Activated CD8-positive, alpha-beta T cell treated with anti-CD3 and anti-CD28 coated beads, Interleukin-2, amount 10 ng/mL, durations not matched to agents 7 days and 5 days (primary cell): Measurements from ENCODE around the gene LSMEM2. TPM values are rescaled to one million over a fixed set of nuclear protein-coding genes. Genes with fewer than 3 reads are reported as not detected.

Experiments used
- ATAC-seq: fragments of 150-1000 bp; cut with Tn5 transposase; one replicate; pipeline ENCODE4 v1.10.0; 2021; ENCODE audit warnings: moderate library complexity
- CTCF ChIA-PET: fragments of 350-600 bp; sonication (Branson Sonifier 250); formaldehyde crosslinking; loops from one replicate; lab custom pipeline; 2021; ENCODE audit warnings: antibody characterized with exemption; lab: Charles Lee
- POLR2A ChIA-PET: fragments of 350-600 bp; sonication (Branson Sonifier 250); formaldehyde crosslinking; loops from one replicate; lab custom pipeline; 2021; ENCODE audit warnings: antibody characterized with exemption; lab: Charles Lee
- DNase-seq: peaks from one replicate; pipeline ENCODE4 v3.0.0-alpha.2; 2020
- H3K27ac Mint-ChIP-seq: one replicate; pipeline ENCODE4 v1.8.0; 2021; ENCODE audit warnings: mild to moderate bottlenecking, mixed read lengths
- H3K27me3 Mint-ChIP-seq: one replicate; pipeline ENCODE4 v1.8.0; 2021; ENCODE audit warnings: low read depth, mixed read lengths
- H3K36me3 Mint-ChIP-seq: one replicate; pipeline ENCODE4 v1.8.0; 2021; ENCODE audit warnings: low read depth, mixed read lengths
- H3K4me1 Mint-ChIP-seq: one replicate; pipeline ENCODE4 v1.8.0; 2021; ENCODE audit warnings: low read depth, mixed read lengths
- H3K4me3 Mint-ChIP-seq: one replicate; pipeline ENCODE4 v1.8.0; 2021; ENCODE audit warnings: mild to moderate bottlenecking, mixed read lengths
- H3K9me3 Mint-ChIP-seq: one replicate; pipeline ENCODE4 v1.8.0; 2022; ENCODE audit warnings: mixed read lengths; ENCODE audit not compliant: insufficient read depth
- total RNA-seq, 2 experiments: library from RNA; stranded (reverse); gene quantifications; one replicate each; pipeline ENCODE4 v1.2.3, GENCODE V29; 2021

The LSMEM2 gene
- total RNA-seq, 2 experiments from 2014 or later, result not detected

DNA sequence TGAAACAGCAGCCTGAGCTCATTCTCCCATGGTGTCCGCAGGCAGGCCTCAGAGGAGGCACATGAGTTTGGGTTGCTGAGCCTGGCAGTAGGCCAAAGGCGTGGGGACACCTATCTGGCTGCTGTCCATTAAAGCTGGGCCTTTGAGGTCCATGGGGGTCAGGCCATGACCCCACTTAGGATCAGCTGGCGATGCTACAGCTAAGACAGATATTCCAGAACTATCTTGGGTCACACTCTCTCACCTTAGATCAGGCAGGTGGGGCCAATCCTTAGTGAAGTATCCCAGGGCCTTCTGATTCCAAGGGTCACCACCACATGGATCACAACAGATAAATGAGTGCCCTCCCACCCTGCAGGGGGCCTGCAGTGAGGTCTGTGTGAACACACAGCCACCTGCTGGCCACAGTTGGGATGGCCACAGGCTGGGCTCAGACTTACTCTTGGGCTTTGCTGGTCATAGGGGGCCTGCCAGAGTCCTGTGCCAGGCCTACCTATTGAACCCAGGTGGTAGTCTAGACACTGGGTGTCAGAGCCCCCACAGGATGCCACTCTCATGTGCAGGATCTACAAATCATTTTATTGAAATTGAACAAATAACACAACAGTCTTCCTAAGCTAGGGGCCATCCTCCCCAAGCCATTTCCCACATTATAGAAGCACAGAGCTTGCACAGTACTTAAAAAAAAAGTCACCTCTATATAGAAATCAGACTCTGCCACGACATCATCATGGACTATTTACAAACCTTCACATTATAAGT, 45.6 kb downstream of the LSMEM2 start:
- ChIA-PET POLR2A (interaction anchor here (0.6 to 3.8 kb wide), 5 partner anchors 10 to 32 kb away, joined by 3 to 20 read pairs (median 4); partner anchors contain the start of genes HYAL3, IFRD2 and NAA80), CTCF (interaction anchor here (0.5 to 7.4 kb wide), 21 partner anchors 9 to 1930 kb away, joined by 3 to 113 read pairs (median 7); partner anchors contain the start of genes HYAL1, HYAL3, IFRD2 and LSMEM2)
- Mint-ChIP-seq H3K4me1 (peaks cover 46% of the 10 kb centered on the region), H3K36me3 (peaks cover 21% of the 10 kb centered on the region), H3K4me3 (no peak overlapping the region), H3K27me3 (no peaks in the 10 kb centered on the region), H3K27ac (peak overlapping the region; percentile 24), H3K9me3 (no peaks in the 10 kb centered on the region)
- ATAC-seq, result peak; percentile 27
- DNase-seq, result peak; percentile 77

- Mint-ChIP-seq H3K27me3 (no peaks in the 10 kb centered on the region), H3K36me3 (peaks cover 25% of the 10 kb centered on the region), H3K9me3 (no peaks in the 10 kb centered on the region), H3K4me3 (no peak overlapping the region), H3K4me1 (peaks cover 43% of the 10 kb centered on the region), H3K27ac (no peak overlapping the region)
- ChIA-PET POLR2A (no interaction called here), CTCF (interaction anchor here (1.3 to 7.4 kb wide), 10 partner anchors 9 to 95 kb away, joined by 5 to 113 read pairs (median 10); partner anchors contain the start of genes HYAL1, HYAL3, IFRD2 and NAA80)
- no peak for DNase-seq
- no peak for ATAC-seq
These were observed 46.2 kb downstream of the LSMEM2 start for GRCh38 chr3:50325113-50325480.

GRCh38 chr3:50325497-50326181, 46.8 kb downstream of the LSMEM2 start:
- POLR2A ChIA-PET, result interaction anchor here (0.6 kb wide), 1 partner anchor 69 kb away, joined by 3 read pairs; no protein-coding TSS in a partner anchor
- DNase-seq (no peak), ATAC-seq (no peak)
- Mint-ChIP-seq H3K36me3 (peaks cover 29% of the 10 kb centered on the region), H3K27ac (no peak overlapping the region), H3K4me3 (no peak overlapping the region), H3K27me3 (no peaks in the 10 kb centered on the region), H3K4me1 (peaks cover 38% of the 10 kb centered on the region), H3K9me3 (no peaks in the 10 kb centered on the region)
- CTCF ChIA-PET, result interaction anchor here (1.1 to 7.4 kb wide), 7 partner anchors 9 to 132 kb away, joined by 3 to 113 read pairs (median 11); partner anchors contain the start of genes HYAL1, HYAL3, IFRD2 and NAA80

GRCh38 chr3:50326182-50326541, 47.3 kb downstream of the LSMEM2 start:
- ATAC-seq (no peak), DNase-seq (no peak)
- H3K4me1 Mint-ChIP-seq, result peaks cover 37% of the 10 kb centered on the region
- peaks cover 35% of the 10 kb centered on the region for H3K36me3 Mint-ChIP-seq
- H3K27me3 Mint-ChIP-seq, result no peaks in the 10 kb centered on the region
- POLR2A ChIA-PET, result no interaction called here
- H3K4me3 Mint-ChIP-seq, result peak overlapping the region; percentile 18
- CTCF ChIA-PET, result interaction anchor here (1.1 to 1.4 kb wide), 2 partner anchors 27 to 132 kb away, joined by 3 to 6 read pairs; partner anchors contain the start of genes HYAL3 and NAA80
- no peaks in the 10 kb centered on the region for H3K9me3 Mint-ChIP-seq
- no peak overlapping the region for H3K27ac Mint-ChIP-seq

GRCh38 chr3:50327129-50327528, 48.2 kb downstream of the LSMEM2 start:
- peaks cover 41% of the 10 kb centered on the region for H3K4me1 Mint-ChIP-seq

DNA sequence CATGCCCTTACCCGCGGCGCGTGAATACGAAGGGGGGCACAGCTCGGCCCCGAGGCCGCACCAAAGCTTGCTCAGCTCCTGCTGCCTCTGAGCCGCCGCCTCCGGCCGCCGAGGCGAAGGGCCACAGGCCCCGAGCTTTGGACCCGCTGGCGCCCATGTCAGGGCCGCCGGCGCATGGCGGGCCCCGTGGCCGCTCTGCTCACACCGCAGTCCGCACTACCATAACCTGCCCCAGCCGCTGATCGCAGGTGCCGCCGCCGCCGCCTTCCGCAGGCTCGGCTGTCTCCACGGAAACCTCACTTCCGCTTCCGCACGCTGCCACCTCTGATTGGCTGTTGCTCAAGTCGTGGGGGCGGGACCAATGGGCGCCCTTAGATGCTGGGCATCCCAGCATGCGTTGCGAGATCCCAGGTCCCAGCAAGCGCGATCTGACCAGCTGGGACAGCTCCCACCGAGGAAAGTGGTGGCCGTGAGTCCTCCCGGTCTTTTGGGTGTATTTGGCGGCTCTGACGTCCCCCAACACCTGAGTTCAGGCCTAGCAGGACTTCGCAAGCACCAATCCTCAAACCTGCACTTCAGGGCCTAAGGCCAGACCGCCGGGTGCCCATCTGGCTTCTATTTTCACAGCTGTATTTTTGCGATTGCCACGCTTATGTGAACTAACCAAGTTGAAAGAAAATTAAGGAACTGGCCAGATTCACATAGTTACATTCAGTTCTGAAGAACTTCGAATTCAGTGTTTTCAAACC, 49.2 kb downstream of the LSMEM2 start, which contains the start of gene TUSC2:
Gene TUSC2 (minus strand): TSS at position 281 of the 749 bp plus-strand sequence. CDS start 124 bp downstream, at position 157.
- peak within 1 kb of the TSS; percentile 87 for H3K4me3 Mint-ChIP-seq
- H3K4me1 Mint-ChIP-seq, result peaks cover 42% of the 10 kb centered on the region
- POLR2A ChIA-PET, result interaction anchor here (0.9 to 3.1 kb wide), 5 partner anchors 9 to 82 kb away, joined by 3 to 40 read pairs (median 10); partner anchors contain the start of genes HYAL3, NAA80 and RASSF1
- H3K36me3 Mint-ChIP-seq, result peaks cover 51% of the 10 kb centered on the region
- H3K27ac Mint-ChIP-seq, result peak within 1 kb of the TSS; percentile 89
- H3K9me3 Mint-ChIP-seq, result no peaks in the 10 kb centered on the region
- no peaks in the 10 kb centered on the region for H3K27me3 Mint-ChIP-seq
- DNase-seq (peak; percentile 97), ATAC-seq (peak; percentile 91)
- CTCF ChIA-PET, result interaction anchor here (0.8 to 2.9 kb wide), 5 partner anchors 9 to 81 kb away, joined by 3 to 22 read pairs (median 5); no protein-coding TSS in a partner anchor

More at GRCh38 chr3:50327129-50327528, 48.2 kb downstream of the LSMEM2 start:
- CTCF ChIA-PET, result interaction anchor here (0.8 to 2.9 kb wide), 5 partner anchors 8 to 133 kb away, joined by 3 to 22 read pairs (median 6); partner anchors contain the start of genes HYAL3 and NAA80
- no peaks in the 10 kb centered on the region for H3K9me3 Mint-ChIP-seq
- peak overlapping the region; percentile 83 for H3K27ac Mint-ChIP-seq
- peak overlapping the region; percentile 87 for H3K4me3 Mint-ChIP-seq
- DNase-seq, result no peak
- POLR2A ChIA-PET, result interaction anchor here (0.8 to 3.1 kb wide), 6 partner anchors 9 to 81 kb away, joined by 3 to 40 read pairs (median 8); partner anchors contain the start of genes HYAL3, NAA80 and RASSF1
- ATAC-seq, result no peak
- H3K36me3 Mint-ChIP-seq, result peaks cover 43% of the 10 kb centered on the region
- H3K27me3 Mint-ChIP-seq, result no peaks in the 10 kb centered on the region

GRCh38 chr3:50330330-50330729, 51.4 kb downstream of the LSMEM2 start:
- Mint-ChIP-seq H3K36me3 (peaks cover 66% of the 10 kb centered on the region), H3K27me3 (no peaks in the 10 kb centered on the region), H3K4me3 (no peak overlapping the region), H3K27ac (peak overlapping the region; percentile 46), H3K9me3 (no peaks in the 10 kb centered on the region), H3K4me1 (peaks cover 52% of the 10 kb centered on the region)
- CTCF ChIA-PET, result no interaction called here
- POLR2A ChIA-PET, result interaction anchor here (1.1 to 3.1 kb wide), 3 partner anchors 7 to 11 kb away, joined by 3 to 40 read pairs (median 5); partner anchors contain the start of gene RASSF1
- no peak for ATAC-seq
- no peak for DNase-seq

DNA sequence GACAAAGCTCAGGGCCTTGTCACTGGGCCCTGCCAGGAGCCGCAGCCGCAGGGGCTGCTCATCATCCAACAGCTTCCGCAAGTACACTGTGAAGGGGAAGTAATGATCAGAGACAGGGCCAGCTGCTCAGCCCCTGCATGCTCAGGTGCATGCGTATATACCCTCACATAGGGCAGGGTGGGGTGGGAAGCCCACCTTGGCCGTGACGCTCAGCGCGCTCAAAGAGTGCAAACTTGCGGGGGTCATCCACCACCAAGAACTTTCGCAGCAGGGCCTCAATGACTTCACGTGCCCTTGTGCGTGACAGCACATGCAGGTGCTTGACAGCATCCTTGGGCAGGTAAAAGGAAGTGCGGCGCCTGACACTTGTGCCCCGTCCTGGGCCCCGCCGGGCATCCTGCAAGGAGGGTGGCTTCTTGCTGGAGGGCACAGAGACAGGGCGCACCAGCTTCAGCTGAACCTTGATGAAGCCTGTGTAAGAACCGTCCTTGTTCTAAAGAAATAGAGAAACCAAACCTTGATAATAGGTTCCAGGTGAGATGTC, 52.5 kb downstream of the LSMEM2 start:
- peaks cover 60% of the 10 kb centered on the region for H3K4me1 Mint-ChIP-seq

GRCh38 chr3:50333744-50334328, 54.9 kb downstream of the LSMEM2 start:
- H3K4me1 Mint-ChIP-seq, result peaks cover 47% of the 10 kb centered on the region
- DNase-seq (no peak), ATAC-seq (no peak)
- peak overlapping the region; percentile 86 for H3K27ac Mint-ChIP-seq
- H3K36me3 Mint-ChIP-seq, result peaks cover 88% of the 10 kb centered on the region
- H3K4me3 Mint-ChIP-seq, result peak overlapping the region; percentile 92
- ChIA-PET CTCF (interaction anchor here (0.8 to 2.3 kb wide), 2 partner anchors 9 to 87 kb away, joined by 3 to 11 read pairs; no protein-coding TSS in a partner anchor), POLR2A (interaction anchor here (1.4 kb wide), 1 partner anchor 15 kb away, joined by 4 read pairs; no protein-coding TSS in a partner anchor)
- H3K9me3 Mint-ChIP-seq, result no peaks in the 10 kb centered on the region
- H3K27me3 Mint-ChIP-seq, result no peaks in the 10 kb centered on the region

More for the DNA sequence above, 52.5 kb downstream of the LSMEM2 start:
- peak overlapping the region; percentile 43 for H3K27ac Mint-ChIP-seq
- no peaks in the 10 kb centered on the region for H3K27me3 Mint-ChIP-seq
- ATAC-seq (no peak), DNase-seq (no peak)
- no peaks in the 10 kb centered on the region for H3K9me3 Mint-ChIP-seq
- POLR2A ChIA-PET, result interaction anchor here (1.3 kb wide), 1 partner anchor 9 kb away, joined by 5 read pairs; the partner anchor contains the start of gene RASSF1
- H3K36me3 Mint-ChIP-seq, result peaks cover 74% of the 10 kb centered on the region
- no peak overlapping the region for H3K4me3 Mint-ChIP-seq
- CTCF ChIA-PET, result no interaction called here
